Activated CD4-positive, alpha-beta T cell treated with anti-CD3 and anti-CD28 coated beads for 36 hours (primary cell): ENCODE results near the gene CD177. TPM values are rescaled to one million over a fixed set of nuclear protein-coding genes. Genes with fewer than 3 reads are reported as not detected.
"Not testable (repeated sequence)": the region's sequence is repeated elsewhere in the genome, so short reads cannot be mapped to it uniquely, and the experiment has no call there.

ENCODE experiments used
- ATAC-seq: fragments of 200-7000 bp; cut with Tn5 transposase; one replicate; pipeline ENCODE4 v1.10.0; 2021; ENCODE audit warnings: mild to moderate bottlenecking, moderate library complexity
- CTCF ChIA-PET: fragments of 350-600 bp; sonication (Branson Sonifier 250); formaldehyde crosslinking; loops from one replicate; lab custom pipeline; 2021; ENCODE audit warnings: antibody characterized with exemption; lab: Charles Lee
- POLR2A ChIA-PET: fragments of 350-600 bp; sonication (Branson Sonifier 250); formaldehyde crosslinking; loops from one replicate; lab custom pipeline; 2021; ENCODE audit warnings: antibody characterized with exemption, inconsistent platforms; lab: Charles Lee
- DNase-seq: peaks from one replicate; pipeline ENCODE4 v3.0.0-alpha.2; 2020
- H3K27ac Mint-ChIP-seq: one replicate; pipeline ENCODE4 v1.8.0; 2021; ENCODE audit warnings: mixed read lengths
- H3K27me3 Mint-ChIP-seq: one replicate; pipeline ENCODE4 v1.8.0; 2021; ENCODE audit warnings: mixed read lengths
- H3K36me3 Mint-ChIP-seq: one replicate; pipeline ENCODE4 v1.8.0; 2021; ENCODE audit warnings: low read depth, mixed read lengths
- H3K4me1 Mint-ChIP-seq: one replicate; pipeline ENCODE4 v1.8.0; 2021; ENCODE audit warnings: mixed read lengths
- H3K4me3 Mint-ChIP-seq: one replicate; pipeline ENCODE4 v1.8.0; 2021; ENCODE audit warnings: mild to moderate bottlenecking, moderate library complexity, mixed read lengths
- H3K9me3 Mint-ChIP-seq: one replicate; pipeline ENCODE4 v1.8.0; 2021; ENCODE audit warnings: low read depth, mixed read lengths
- intact Hi-C, 2 experiments: fragments of 100-400 bp; cut with DNase I in 1 of 2; cut with micrococcal nuclease in 1 of 2; formaldehyde crosslinking; loops; one replicate each; pipeline versions ENCODE4 v1.14.2 to v1.15.1; 2022 to 2024; cut with DNase I, micrococcal nuclease
- total RNA-seq, 2 experiments: library from RNA; stranded (reverse); gene quantifications; one replicate each; pipeline ENCODE4 v1.2.3, GENCODE V29; 2021

The CD177 gene
- total RNA-seq, 2 experiments from 2014 or later, result not detected

DNA sequence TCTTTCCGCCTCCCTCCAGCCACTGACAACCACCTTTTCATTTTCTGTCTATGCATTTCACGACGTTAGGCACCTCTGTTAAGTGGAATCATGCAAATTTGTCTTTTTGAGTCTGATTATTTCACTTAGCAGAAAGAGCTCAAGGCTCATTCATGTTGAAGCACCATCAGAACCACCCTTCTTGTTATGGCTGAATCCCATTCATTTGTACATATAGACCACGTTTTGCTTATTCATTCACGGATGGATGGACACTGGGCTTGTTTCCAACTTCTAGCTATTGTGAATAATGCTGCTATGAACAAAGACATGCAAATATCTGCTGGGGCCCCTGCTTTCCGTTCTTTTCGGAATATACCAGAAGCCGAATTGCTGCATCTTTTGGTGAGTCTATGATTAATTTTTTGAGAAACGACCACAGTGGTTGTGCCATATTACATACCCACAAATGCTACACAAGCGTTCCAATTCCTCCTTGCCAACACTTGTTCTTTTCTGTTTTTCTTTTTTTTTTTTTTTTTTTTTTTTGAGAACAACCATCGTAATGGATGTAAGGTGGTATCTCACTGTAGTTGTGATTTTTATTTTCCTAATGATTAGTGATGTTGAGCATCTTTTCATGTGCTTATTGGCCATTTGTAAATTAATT is 37.5 kb downstream of the CD177 start:
- DNase-seq, H3K9me3 Mint-ChIP-seq, H3K36me3 Mint-ChIP-seq, H3K4me3 Mint-ChIP-seq, H3K4me1 Mint-ChIP-seq, H3K27ac Mint-ChIP-seq, CTCF ChIA-PET, POLR2A ChIA-PET, H3K27me3 Mint-ChIP-seq, intact Hi-C loops, ATAC-seq: not testable (repeated sequence)

DNA sequence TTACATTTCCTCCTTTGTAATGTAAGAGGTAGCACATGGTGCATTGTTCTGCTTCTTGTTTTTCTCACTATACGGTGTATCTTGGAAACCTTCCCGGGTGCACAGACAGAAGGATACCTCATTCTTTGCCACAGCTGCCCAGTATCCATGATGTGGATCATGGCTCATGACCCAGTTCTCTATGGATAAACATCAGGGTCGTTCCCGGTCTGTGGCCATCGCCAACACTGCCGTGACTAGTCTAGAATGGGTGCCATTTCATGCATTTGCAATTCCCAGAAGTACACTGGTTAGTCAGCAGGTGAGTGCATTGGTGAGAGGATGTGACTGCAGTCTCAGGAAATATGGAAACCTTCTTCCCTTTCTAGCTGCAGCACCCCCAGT is 38.1 kb downstream of the CD177 start:
- DNase-seq, H3K4me1 Mint-ChIP-seq, POLR2A ChIA-PET, H3K27ac Mint-ChIP-seq, CTCF ChIA-PET, H3K9me3 Mint-ChIP-seq, ATAC-seq, intact Hi-C loops, H3K27me3 Mint-ChIP-seq, H3K36me3 Mint-ChIP-seq, H3K4me3 Mint-ChIP-seq: not testable (repeated sequence)

DNA sequence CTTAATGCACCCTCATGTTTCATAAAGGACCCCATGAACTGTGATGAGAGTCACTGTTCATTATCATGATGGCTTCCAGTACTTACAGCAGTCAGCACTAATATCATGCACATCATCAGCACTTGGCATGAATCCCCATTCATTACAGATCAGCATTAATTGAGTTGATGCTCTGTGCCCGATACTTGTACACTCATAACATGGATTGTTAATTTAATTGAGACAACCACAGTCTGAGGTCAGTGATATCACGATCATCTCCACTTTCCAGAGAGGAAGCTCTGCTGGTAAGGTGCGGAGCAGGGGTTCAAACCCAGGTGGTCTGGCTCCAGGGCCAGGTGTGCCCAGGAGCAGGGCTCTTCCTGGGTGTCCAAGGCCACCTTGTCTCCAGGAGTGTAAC is 40.0 kb downstream of the CD177 start:
- intact Hi-C loops, ATAC-seq, DNase-seq, H3K27ac Mint-ChIP-seq, H3K4me1 Mint-ChIP-seq, CTCF ChIA-PET, H3K36me3 Mint-ChIP-seq, H3K4me3 Mint-ChIP-seq, POLR2A ChIA-PET, H3K9me3 Mint-ChIP-seq: not testable (repeated sequence)
- H3K27me3 Mint-ChIP-seq, result peaks cover 12% of the 10 kb centered on the region

DNA sequence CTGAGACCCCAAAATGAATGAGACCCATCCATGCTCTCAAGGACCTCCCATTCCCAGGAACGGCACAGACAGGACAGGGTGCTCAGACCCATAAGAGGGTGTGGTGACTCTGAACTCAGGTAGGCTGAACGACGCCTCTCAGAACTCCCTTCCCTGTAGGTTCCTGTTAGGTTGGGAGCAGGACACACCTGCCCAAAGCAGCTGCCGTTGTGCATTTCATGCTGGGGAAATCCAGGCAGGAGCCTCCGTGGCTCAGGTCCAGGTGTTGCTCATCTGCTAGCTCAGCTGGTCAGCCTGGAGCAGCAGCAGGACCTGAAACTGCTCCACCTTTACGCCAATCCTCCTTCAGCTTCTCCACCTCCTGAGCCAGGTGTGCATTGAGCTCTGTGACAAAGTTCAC is 42.1 kb downstream of the CD177 start:
- H3K36me3 Mint-ChIP-seq, result no peaks in the 10 kb centered on the region
- H3K27ac Mint-ChIP-seq, result no peak overlapping the region
- H3K9me3 Mint-ChIP-seq, result no peaks in the 10 kb centered on the region
- CTCF ChIA-PET, result no interaction called here
- H3K4me3 Mint-ChIP-seq, result no peak overlapping the region
- DNase-seq (no peak), ATAC-seq (no peak)
- POLR2A ChIA-PET, result no interaction called here
- no peaks in the 10 kb centered on the region for H3K4me1 Mint-ChIP-seq
- H3K27me3 Mint-ChIP-seq, result peaks cover 15% of the 10 kb centered on the region
- intact Hi-C loops, result no loop called here

DNA sequence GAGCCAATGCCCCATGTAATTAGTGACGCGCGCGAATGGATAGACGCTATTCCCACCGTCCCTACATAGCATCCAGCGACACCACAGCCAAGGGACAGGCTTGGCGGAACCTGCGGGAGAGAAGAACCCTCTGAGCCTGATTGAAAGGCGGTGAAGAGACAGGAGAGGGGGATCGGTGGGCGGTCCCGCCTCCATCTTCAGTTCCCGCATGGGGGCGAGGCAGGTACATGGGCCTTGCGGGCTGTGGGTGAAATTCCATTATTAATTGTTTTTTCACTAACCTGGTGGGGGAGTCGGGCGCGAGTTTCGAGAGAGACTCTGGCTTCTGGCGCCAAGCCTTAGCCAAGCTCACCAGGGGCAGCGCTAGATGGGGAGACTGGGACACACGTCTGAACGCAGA is 52.8 kb downstream of the CD177 start:
- no peak overlapping the region for H3K27ac Mint-ChIP-seq
- H3K9me3 Mint-ChIP-seq, result no peaks in the 10 kb centered on the region
- intact Hi-C loops, result no loop called here
- ChIA-PET POLR2A (no interaction called here), CTCF (interaction anchor here (0.5 to 0.7 kb wide), 2 partner anchors 41 to 68 kb away, joined by 3 read pairs; no protein-coding TSS in a partner anchor)
- no peak overlapping the region for H3K4me3 Mint-ChIP-seq
- DNase-seq (no peak), ATAC-seq (no peak)
- peaks cover 2% of the 10 kb centered on the region for H3K27me3 Mint-ChIP-seq
- H3K4me1 Mint-ChIP-seq, result no peaks in the 10 kb centered on the region
- no peaks in the 10 kb centered on the region for H3K36me3 Mint-ChIP-seq

DNA sequence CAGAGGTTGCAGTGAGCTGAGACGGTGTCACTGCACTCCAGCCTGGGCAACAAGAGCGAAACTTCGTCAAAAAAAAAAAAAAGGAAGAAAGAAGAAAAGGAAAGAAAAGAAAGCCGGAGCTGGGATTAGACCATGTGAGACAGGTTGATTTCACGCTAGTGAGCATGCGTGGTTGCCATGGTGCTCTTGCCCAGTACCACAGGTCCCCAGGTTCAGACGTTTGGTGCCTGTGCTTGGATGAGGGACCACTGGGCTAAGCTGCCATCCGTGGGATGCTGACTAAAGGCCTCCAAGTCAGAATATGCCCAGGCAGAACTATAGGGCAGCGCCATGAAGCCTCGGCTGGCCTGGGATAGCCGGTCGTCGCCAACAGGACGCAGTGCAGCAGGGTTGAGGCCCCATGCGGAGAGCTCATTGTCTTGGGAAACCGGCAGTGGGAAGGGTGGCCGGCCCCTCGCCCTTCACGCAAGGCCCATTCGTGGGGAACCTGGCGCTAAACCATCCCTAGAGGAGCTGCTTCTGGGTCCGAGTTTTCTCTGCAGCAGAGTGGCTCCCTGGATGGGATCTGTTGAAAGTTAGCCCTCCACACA is 54.0 kb downstream of the CD177 start:
- Mint-ChIP-seq H3K27me3 (peaks cover 2% of the 10 kb centered on the region), H3K36me3 (no peaks in the 10 kb centered on the region), H3K4me3 (no peak overlapping the region), H3K9me3 (no peaks in the 10 kb centered on the region), H3K4me1 (no peaks in the 10 kb centered on the region), H3K27ac (no peak overlapping the region)
- no peak for DNase-seq
- intact Hi-C loops, result no loop called here
- ATAC-seq, result no peak
- ChIA-PET POLR2A (no interaction called here), CTCF (no interaction called here)

DNA sequence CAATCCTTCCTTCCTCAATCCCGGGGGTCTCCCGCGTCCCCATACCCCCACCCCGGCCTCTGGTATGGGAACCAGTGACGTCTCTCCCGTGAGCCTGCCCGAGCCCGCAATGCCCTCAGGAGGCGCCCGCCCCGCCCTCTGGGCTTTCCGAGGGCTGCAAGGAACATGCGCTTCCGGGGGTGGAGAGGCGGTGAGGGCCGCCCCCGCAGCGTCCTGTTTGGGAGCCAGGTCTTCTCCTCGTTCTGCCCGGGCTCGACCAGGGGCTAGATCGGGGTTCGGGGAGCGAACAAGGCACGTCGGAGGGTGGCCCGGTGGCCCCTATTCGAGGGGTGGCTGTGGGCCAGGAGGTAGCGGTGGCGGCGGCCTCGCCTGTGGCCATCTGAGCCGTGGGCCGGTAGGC is 54.6 kb downstream of the CD177 start:
- H3K9me3 Mint-ChIP-seq, result no peaks in the 10 kb centered on the region
- H3K27ac Mint-ChIP-seq, result no peak overlapping the region
- H3K27me3 Mint-ChIP-seq, result peaks cover 2% of the 10 kb centered on the region
- ChIA-PET CTCF (no interaction called here), POLR2A (no interaction called here)
- no peaks in the 10 kb centered on the region for H3K4me1 Mint-ChIP-seq
- intact Hi-C loops, result no loop called here
- no peak overlapping the region for H3K4me3 Mint-ChIP-seq
- DNase-seq (no peak), ATAC-seq (no peak)
- H3K36me3 Mint-ChIP-seq, result no peaks in the 10 kb centered on the region

DNA sequence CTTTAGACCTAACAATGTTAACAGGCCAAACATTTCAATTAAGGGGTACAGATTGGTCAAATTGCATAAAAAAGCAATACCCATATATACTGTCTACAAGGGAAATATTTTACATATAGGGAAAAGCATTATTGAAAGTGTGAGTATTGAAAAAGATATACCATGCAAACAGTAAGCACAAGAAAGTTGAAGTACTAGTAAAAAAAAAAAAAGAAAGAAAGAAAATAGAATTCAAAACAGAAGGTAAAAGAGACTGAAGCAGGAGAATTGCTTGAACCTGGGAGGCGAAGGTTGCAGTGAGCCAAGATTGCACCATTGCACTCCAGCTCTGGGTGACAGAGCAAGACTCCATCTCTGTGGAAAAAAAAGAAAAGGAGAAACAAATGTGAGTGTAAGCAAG is 55.9 kb downstream of the CD177 start:
- H3K4me3 Mint-ChIP-seq, result no peak overlapping the region
- no peaks in the 10 kb centered on the region for H3K36me3 Mint-ChIP-seq
- H3K27me3 Mint-ChIP-seq, result peaks cover 2% of the 10 kb centered on the region
- intact Hi-C loops, result no loop called here
- H3K27ac Mint-ChIP-seq, result no peak overlapping the region
- H3K4me1 Mint-ChIP-seq, result no peaks in the 10 kb centered on the region
- CTCF ChIA-PET, result interaction anchor here (1.1 kb wide), 1 partner anchor 38 kb away, joined by 3 read pairs; no protein-coding TSS in a partner anchor
- ATAC-seq (no peak), DNase-seq (no peak)
- POLR2A ChIA-PET, result interaction anchor here (0.7 kb wide), 1 partner anchor 96 kb away, joined by 3 read pairs; no protein-coding TSS in a partner anchor
- no peaks in the 10 kb centered on the region for H3K9me3 Mint-ChIP-seq

DNA sequence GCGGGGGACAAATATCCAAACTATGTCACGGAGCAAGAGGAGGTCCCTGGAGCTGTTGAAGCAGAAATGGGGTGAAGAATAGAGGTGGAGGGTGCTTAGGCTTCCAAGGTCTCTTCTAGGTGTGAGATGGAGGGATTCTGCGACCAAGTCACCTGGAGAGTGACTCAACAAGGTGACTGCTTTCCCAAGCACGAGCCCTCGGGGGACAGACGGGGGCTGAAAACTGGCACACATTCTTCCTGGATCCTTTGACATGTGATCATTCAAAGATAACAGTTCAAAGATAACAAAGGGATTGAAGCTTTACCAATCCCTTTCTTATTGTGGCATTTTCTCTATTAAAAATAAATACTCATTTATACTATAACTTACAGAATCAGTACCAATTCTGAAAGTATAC is 59.0 kb downstream of the CD177 start:
- POLR2A ChIA-PET, result no interaction called here
- intact Hi-C loops, result no loop called here
- no peaks in the 10 kb centered on the region for H3K27me3 Mint-ChIP-seq
- H3K4me3 Mint-ChIP-seq, result no peak overlapping the region
- DNase-seq (no peak), ATAC-seq (no peak)
- H3K27ac Mint-ChIP-seq, result no peak overlapping the region
- H3K36me3 Mint-ChIP-seq, result no peaks in the 10 kb centered on the region
- H3K9me3 Mint-ChIP-seq, result no peaks in the 10 kb centered on the region
- H3K4me1 Mint-ChIP-seq, result no peaks in the 10 kb centered on the region
- CTCF ChIA-PET, result interaction anchor here (0.9 kb wide), 1 partner anchor 13 kb away, joined by 3 read pairs; no protein-coding TSS in a partner anchor

Other genes starting within 250 kb of the CD177 start
- not detected for gene PSG5, start 167.2 kb upstream of the CD177 start, total RNA-seq
- not detected for gene PSG4, start 148.0 kb upstream of the CD177 start, total RNA-seq
- gene PSG9, start 84.2 kb upstream of the CD177 start, total RNA-seq, result not detected
- not detected for gene TEX101, start 61.2 kb downstream of the CD177 start, total RNA-seq
- 1 to 10 TPM; 2.1 to 3.1 TPM for gene LYPD3, start 111.9 kb downstream of the CD177 start, total RNA-seq
- gene PHLDB3, start 151.1 kb downstream of the CD177 start, total RNA-seq, result 10 to 100 TPM; 14.7 to 17.8 TPM
- gene ETHE1, start 173.5 kb downstream of the CD177 start, total RNA-seq, result 10 to 100 TPM; 68.7 to 78.8 TPM
- gene ZNF575, start 179.5 kb downstream of the CD177 start, total RNA-seq, result 1 to 10 TPM; 3.4 to 4.3 TPM
- gene XRCC1, start 221.8 kb downstream of the CD177 start, total RNA-seq, result 10 to 100 TPM; 31.6 to 40.0 TPM
- gene PINLYP, start 222.1 kb downstream of the CD177 start, total RNA-seq, result 1 to 10 TPM; 3.5 to 3.6 TPM
- 10 to 100 TPM; 11.1 to 16.4 TPM for gene IRGQ, start 242.4 kb downstream of the CD177 start, total RNA-seq
- gene ZNF576, start 242.9 kb downstream of the CD177 start, total RNA-seq, result 10 to 100 TPM; 11.6 to 14.3 TPM